Activated naive CD4-positive, alpha-beta T cell treated with anti-CD3 and anti-CD28 coated beads, Interleukin-2, amount 50 U/mL, for 72 hours (primary cell): ENCODE results near the gene LRRIQ1. TPM values are rescaled to one million over a fixed set of nuclear protein-coding genes. Genes with fewer than 3 reads are reported as not detected.
"Not testable (repeated sequence)": the region's sequence is repeated elsewhere in the genome, so short reads cannot be mapped to it uniquely, and the experiment has no call there.

Experiments
- ATAC-seq, 2 donors: fragments of 150-1000 bp; cut with Tn5 transposase; 2 replicates each; pipeline ENCODE4 v1.10.0; 2021; ENCODE audit warnings: mild to moderate bottlenecking in 2 of 2, moderate library complexity in 2 of 2
- DNase-seq, 2 donors: peaks; one replicate each; pipeline ENCODE4 v3.0.0; 2021 to 2022; ENCODE audit warnings: low spot score in 2 of 2
- H3K27ac Mint-ChIP-seq, 2 donors: one replicate each; pipeline ENCODE4 v1.8.0; 2022; ENCODE audit warnings: mild to moderate bottlenecking in 2 of 2, mixed read lengths in 2 of 2
- H3K36me3 Mint-ChIP-seq, 2 donors: one replicate each; pipeline ENCODE4 v1.8.0; 2022; ENCODE audit warnings: mixed read lengths in 2 of 2
- H3K9me3 Mint-ChIP-seq, 2 donors: one replicate each; pipeline ENCODE4 v1.8.0; 2022; ENCODE audit warnings: mixed read lengths in 2 of 2
- total RNA-seq, 2 donors: library from RNA; stranded (reverse); gene quantifications; one replicate each; pipeline ENCODE4 v1.2.3, GENCODE V29; 2022

LRRIQ1 gene
- total RNA-seq, 2 donors from 2014 or later = not detected

GRCh38 chr12:85138833-85139232, 102.7 kb downstream of the LRRIQ1 start:
- Mint-ChIP-seq H3K27ac (no peak overlapping the region), H3K36me3 (no peaks in the 10 kb centered on the region), H3K9me3 (peaks cover 3 to 8% of the 10 kb centered on the region in 2 donors)
- ATAC-seq (no peak), DNase-seq (no peak)

DNA sequence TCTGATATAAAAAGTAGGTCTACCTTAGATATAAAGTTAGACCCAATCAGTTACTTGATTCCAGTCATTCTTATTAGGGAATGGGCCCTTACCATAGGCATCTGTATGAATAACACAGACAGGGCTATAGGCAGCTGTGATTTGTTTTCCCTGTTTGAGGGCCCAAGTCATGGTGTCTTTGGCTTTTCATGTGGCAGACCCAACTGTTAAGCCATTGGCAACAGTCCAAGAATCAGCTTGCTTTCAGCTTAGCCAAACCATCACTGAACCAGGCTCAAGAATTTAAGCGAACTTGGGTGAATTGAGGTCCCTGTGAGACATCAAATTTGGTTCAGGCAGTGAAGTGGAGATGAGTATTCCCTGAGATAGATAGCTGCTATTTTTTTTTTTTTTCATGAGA, 111.2 kb downstream of the LRRIQ1 start:
- no peaks in the 10 kb centered on the region for H3K36me3 Mint-ChIP-seq
- H3K9me3 Mint-ChIP-seq = peaks cover 0 to 8% of the 10 kb centered on the region in 2 donors
- DNase-seq (no peak), ATAC-seq (no peak)
- H3K27ac Mint-ChIP-seq = no peak overlapping the region

GRCh38 chr12:85152311-85152729, 116.2 kb downstream of the LRRIQ1 start:
- DNase-seq = no peak

DNA sequence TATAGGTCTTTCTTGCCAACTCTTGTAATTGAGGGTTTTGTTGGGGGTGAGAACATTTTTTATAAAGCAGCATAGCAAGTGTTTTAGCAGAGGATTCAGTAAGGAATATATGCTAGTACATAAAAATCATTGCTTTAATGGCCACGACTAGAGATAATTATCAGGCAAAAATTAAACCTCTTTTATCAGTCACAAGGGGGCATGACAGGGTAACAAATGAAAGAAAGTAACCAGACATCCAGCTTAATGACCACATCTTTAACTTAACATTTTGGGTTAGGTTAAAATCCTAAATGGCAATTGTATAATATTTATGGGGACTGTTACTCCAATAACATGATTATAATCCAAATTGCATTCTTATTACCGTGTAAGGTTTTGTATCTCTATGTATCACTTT, 119.6 kb downstream of the LRRIQ1 start:
- H3K36me3 Mint-ChIP-seq = no peaks in the 10 kb centered on the region
- ATAC-seq = no peak
- H3K9me3 Mint-ChIP-seq = no peaks in the 10 kb centered on the region
- H3K27ac Mint-ChIP-seq = no peak overlapping the region
- DNase-seq = no peak

More at GRCh38 chr12:85152311-85152729, 116.2 kb downstream of the LRRIQ1 start:
- ATAC-seq = no peak
- no peak overlapping the region for H3K27ac Mint-ChIP-seq
- H3K36me3 Mint-ChIP-seq = no peaks in the 10 kb centered on the region
- H3K9me3 Mint-ChIP-seq = peaks cover 0 to 4% of the 10 kb centered on the region in 2 donors

- Mint-ChIP-seq H3K27ac (no peak overlapping the region), H3K9me3 (no peaks in the 10 kb centered on the region), H3K36me3 (no peaks in the 10 kb centered on the region)
- no peak for DNase-seq
- no peak for ATAC-seq
Measured at GRCh38 chr12:85156569-85156968, 120.4 kb downstream of the LRRIQ1 start.

GRCh38 chr12:85157035-85157603, 121.0 kb downstream of the LRRIQ1 start:
- ATAC-seq (no peak), DNase-seq (no peak)
- Mint-ChIP-seq H3K27ac (no peak overlapping the region), H3K9me3 (no peaks in the 10 kb centered on the region), H3K36me3 (no peaks in the 10 kb centered on the region)

DNA sequence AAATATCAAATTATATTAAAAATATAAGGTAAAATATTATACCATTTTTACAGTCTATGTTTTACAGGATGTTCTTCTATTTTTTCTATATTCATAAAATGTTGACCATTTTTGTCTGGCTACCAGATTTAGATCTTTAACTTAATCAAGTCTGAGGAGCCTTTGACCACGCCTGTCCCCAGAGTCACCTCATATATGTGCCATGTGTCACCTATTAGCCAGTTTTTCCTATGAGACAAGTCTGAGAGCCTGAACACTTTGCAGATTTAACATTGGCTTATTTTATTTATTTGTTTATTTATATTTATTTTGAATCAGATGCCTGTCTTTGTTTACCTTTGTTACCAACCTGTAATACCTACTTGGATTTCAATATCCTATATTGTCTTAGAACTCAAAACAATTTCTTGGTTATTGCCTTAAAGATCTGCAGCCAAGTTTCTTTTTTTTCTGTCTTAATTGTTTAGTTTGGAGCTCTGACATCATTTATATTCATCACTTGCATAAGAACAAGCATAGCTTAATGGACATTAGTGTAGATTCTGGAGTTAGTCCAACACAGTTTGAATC, 127.7 kb downstream of the LRRIQ1 start:
- no peak overlapping the region for H3K27ac Mint-ChIP-seq
- no peaks in the 10 kb centered on the region for H3K36me3 Mint-ChIP-seq
- peaks cover 3 to 4% of the 10 kb centered on the region in 2 donors for H3K9me3 Mint-ChIP-seq
- DNase-seq (no peak), ATAC-seq (no peak)

DNA sequence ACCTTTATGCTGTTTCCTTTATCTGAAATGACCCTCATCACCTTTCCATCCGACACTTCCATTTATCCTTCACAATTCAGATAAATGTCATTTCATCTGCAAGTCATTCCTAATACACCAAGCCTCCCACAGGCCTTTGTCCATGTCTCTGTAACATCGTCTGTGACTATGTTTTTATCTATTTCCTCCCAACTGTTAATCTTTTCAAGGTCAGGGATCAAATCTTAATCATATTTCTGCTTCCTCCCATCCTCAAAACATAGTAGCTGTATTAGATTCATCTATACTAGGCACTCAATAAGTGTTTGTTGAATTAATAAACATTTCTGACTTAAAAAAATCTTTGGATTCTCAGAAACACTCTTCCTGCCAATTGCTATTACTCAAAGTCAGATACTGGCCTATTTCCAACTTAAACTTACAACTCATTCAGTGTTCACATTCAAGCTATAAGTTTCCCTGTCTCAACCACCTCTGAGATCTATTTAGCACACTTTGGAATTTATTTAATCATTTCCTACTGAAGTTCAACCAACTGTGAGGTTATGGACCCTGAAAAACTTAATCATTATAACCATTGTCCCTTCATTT, 143.6 kb downstream of the LRRIQ1 start:
- Mint-ChIP-seq H3K9me3 (no peaks in the 10 kb centered on the region), H3K27ac (no peak overlapping the region), H3K36me3 (no peaks in the 10 kb centered on the region)
- ATAC-seq (no peak), DNase-seq (no peak)

GRCh38 chr12:85182699-85183098, 146.5 kb downstream of the LRRIQ1 start:
- no peak overlapping the region for H3K27ac Mint-ChIP-seq
- no peaks in the 10 kb centered on the region for H3K36me3 Mint-ChIP-seq
- no peak for ATAC-seq
- H3K9me3 Mint-ChIP-seq = no peaks in the 10 kb centered on the region
- no peak for DNase-seq

DNA sequence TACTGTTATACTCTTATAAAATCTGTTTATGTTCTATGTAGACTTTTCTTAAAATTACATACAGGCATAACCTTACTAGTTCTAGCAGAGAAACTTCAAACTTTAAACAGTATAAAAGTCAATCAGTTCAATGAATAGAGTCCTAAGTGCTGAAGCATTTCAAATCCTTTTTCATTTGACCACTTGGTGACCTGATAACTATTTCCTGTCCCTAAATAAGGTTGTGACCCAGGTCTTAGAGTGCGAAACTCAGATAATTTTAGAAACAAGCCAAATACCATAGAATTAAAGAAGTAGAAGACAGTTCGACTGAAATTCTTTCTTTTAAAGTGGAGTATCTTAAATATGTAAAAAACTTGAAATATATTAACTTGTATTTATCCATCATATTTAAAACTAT, 147.7 kb downstream of the LRRIQ1 start:
- Mint-ChIP-seq H3K27ac (no peak overlapping the region), H3K36me3 (no peaks in the 10 kb centered on the region), H3K9me3 (no peaks in the 10 kb centered on the region)
- DNase-seq (no peak), ATAC-seq (no peak)

DNA sequence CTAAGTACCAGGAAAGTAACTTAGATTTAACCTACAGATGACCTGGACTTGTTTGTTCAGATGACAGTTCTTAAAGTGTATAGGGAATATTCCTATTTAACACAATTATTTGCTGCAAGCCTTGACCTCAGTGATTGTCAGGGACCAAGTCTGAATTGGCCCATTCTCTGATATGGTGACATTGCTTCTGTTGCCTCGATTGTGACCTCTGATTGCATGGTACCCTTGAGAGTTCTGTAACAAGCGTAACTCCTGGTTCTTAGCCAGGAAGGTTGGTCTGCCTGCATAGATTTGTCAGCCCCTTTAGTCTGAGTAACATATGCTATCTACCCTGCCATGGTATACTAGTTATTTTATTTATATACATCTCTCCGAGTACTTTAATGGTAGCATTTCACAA, 150.1 kb downstream of the LRRIQ1 start:
- ATAC-seq = no peak

DNA sequence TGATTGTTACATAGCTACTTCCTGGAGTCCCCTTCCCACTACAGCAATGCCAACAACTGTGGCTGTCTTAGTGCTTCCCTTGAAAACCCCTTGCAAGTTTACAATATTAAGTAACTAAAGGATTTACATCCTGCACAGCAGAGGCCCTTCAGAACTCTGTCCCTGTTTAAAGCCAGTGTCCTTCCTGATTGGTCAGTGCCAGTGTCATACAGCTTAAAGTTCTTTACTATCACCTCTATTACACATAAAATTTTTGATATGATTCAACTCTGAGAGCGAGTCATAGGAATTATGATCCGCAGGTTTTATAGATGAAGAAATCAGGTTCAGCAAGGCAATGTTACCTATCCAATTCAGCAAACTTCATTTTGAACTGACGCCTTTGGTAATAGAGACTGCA, 152.5 kb downstream of the LRRIQ1 start:
- DNase-seq (no peak), ATAC-seq (no peak)
- H3K27ac Mint-ChIP-seq = no peak overlapping the region
- H3K36me3 Mint-ChIP-seq = no peaks in the 10 kb centered on the region
- no peaks in the 10 kb centered on the region for H3K9me3 Mint-ChIP-seq

More for the DNA sequence above, 150.1 kb downstream of the LRRIQ1 start:
- DNase-seq = no peak
- Mint-ChIP-seq H3K36me3 (no peaks in the 10 kb centered on the region), H3K9me3 (no peaks in the 10 kb centered on the region), H3K27ac (no peak overlapping the region)

DNA sequence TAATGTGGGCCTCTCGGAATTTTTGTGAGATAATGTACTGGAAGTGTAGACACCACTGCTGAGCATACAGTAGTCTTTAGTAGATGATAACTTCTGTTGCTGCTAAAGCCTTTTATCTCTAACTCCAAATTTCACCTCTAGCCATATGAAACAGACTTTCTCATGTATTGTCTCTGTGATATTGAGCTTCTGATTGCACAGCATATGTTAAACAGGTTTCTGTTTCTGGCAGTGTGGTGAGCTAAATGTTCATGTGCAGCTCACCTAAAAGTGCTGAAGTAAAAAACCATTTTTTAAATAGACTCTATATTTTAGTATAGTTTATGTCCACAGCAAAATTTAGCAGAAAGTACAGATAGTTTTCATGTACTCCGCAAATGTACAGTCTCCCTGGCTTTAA, 154.6 kb downstream of the LRRIQ1 start:
- Mint-ChIP-seq H3K36me3 (no peaks in the 10 kb centered on the region), H3K9me3 (peaks cover 0 to 4% of the 10 kb centered on the region in 2 donors), H3K27ac (no peak overlapping the region)
- DNase-seq (no peak), ATAC-seq (peak; percentile 16 to 37)

GRCh38 chr12:85203809-85204208, 167.7 kb downstream of the LRRIQ1 start:
- Mint-ChIP-seq H3K36me3 (peaks cover 0 to 21% of the 10 kb centered on the region in 2 donors), H3K9me3 (peaks cover 41 to 42% of the 10 kb centered on the region in 2 donors)
- not testable (repeated sequence) for H3K27ac Mint-ChIP-seq, DNase-seq, ATAC-seq

DNA sequence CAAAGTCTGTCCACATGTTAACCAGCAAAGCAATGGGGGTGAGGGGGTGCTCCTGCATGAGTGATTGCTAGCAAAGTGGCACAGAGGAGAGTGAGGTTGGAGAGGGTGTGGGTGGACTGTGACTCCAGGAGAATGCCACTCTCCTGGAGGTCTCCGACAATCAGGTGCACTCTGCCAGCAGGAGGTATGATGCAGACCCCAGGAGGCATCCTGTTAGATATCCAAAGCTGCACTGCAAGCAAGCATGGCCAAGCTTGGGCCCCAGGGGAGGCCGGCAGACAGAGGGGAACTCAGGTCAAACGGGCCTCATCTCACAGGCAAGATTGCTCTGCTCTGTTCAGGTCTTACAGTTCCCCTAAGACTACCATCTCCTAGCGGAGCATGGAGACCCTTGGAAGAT, 170.4 kb downstream of the LRRIQ1 start:
- Mint-ChIP-seq H3K9me3 (peaks cover 31 to 44% of the 10 kb centered on the region in 2 donors), H3K36me3 (peaks cover 0 to 21% of the 10 kb centered on the region in 2 donors), H3K27ac (no peak overlapping the region)
- ATAC-seq (no peak), DNase-seq (no peak)

DNA sequence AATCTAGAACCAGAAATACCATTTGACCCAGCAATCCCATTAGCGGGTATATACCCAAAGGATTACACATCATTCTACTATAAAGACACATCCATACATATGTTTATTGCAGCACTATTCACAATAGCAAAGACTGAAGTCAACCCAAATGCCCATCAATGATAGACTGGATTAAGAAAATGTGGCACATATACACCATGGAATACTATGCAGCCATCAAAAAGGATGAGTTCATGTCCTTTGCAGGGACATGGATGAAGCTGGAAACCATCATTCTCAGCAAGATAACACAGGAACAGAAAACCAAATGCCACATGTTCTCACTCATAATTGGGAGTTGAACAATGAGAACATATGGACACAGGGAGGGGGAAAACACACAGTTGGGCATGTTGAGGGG, 188.2 kb downstream of the LRRIQ1 start:
- not testable (repeated sequence) for DNase-seq, H3K27ac Mint-ChIP-seq, H3K36me3 Mint-ChIP-seq, ATAC-seq
- peaks cover 17 to 18% of the 10 kb centered on the region in 2 donors for H3K9me3 Mint-ChIP-seq

DNA sequence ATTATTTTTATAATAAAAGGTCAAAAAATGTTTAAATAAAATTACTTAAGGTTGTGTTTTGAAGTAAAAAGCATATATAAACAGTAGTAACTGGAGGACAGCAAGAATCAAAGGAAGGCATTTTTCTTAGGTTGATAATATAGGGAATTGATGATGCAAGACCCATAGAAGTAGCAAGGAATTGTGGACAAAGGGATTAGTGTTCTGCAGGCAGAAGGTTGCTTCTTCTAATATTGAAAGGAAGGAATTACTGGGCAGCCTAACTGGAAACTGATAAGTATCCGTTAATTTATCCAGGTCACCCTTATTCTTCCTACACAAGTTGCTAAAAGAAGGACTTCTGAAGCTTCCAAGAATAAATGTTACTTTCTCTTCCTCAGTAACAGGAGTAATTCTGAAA, 189.3 kb downstream of the LRRIQ1 start:
- peaks cover 17 to 21% of the 10 kb centered on the region in 2 donors for H3K9me3 Mint-ChIP-seq
- ATAC-seq (no peak), DNase-seq (no peak)
- no peaks in the 10 kb centered on the region for H3K36me3 Mint-ChIP-seq
- no peak overlapping the region for H3K27ac Mint-ChIP-seq

DNA sequence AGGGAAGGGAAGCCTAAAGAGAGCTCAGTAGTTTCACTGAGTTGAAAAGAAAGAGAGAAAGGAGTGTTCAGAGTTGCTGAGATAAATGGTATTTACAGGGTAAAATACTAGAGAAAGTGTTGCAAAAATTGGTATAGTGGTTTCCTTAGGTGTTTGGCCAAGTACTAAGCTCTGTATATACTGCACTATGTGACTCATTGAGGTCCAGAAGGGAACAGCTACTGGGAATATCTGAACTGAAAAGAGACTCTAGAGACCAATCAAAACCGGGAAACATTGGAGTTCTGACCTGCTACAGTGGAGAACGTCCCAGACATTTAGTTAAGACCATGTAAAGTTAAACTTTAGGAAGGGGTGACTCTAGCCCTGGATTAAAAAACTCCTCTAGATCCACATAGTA, 201.2 kb downstream of the LRRIQ1 start:
- H3K27ac Mint-ChIP-seq = no peak overlapping the region
- H3K9me3 Mint-ChIP-seq = peaks cover 9 to 12% of the 10 kb centered on the region in 2 donors
- H3K36me3 Mint-ChIP-seq = no peaks in the 10 kb centered on the region
- no peak for DNase-seq
- no peak for ATAC-seq
